Omental fat pad (tissue), 4 donors: Measurements from ENCODE around the gene HOTAIR. TPM values are rescaled to one million over a fixed set of nuclear protein-coding genes. Genes with fewer than 3 reads are reported as not detected.

ENCODE experiments used
- ATAC-seq: fragments of 150-250 bp; one replicate; pipeline ENCODE4 v1.9.1; 2016; ENCODE audit warnings: mild to moderate bottlenecking, moderate library complexity; ENCODE audit not compliant: low FRiP score
- DNase-seq: peaks from one replicate; pipeline ENCODE4 v3.0.0-alpha.2; 2019; ENCODE audit warnings: low spot score
- CTCF ChIP-seq, 3 donors: fragments of 450-650 bp; IDR thresholded peaks; one replicate each; pipeline ENCODE4 v1.5.1; 2016 to 2017; ENCODE audit warnings: antibody characterized with exemption in 3 of 3, mild to moderate bottlenecking in 3 of 3, moderate library complexity in 2 of 3
- total RNA-seq, 4 donors: library from RNA; depleted of rRNA; stranded (reverse); fragments of >200 nt; gene quantifications; one replicate each; pipeline ENCODE4 v1.1.0, GENCODE V29; 2016

Gene HOTAIR
- total RNA-seq, 4 donors from 2014 or later: 0.32 TPM; not detected in 3

DNA sequence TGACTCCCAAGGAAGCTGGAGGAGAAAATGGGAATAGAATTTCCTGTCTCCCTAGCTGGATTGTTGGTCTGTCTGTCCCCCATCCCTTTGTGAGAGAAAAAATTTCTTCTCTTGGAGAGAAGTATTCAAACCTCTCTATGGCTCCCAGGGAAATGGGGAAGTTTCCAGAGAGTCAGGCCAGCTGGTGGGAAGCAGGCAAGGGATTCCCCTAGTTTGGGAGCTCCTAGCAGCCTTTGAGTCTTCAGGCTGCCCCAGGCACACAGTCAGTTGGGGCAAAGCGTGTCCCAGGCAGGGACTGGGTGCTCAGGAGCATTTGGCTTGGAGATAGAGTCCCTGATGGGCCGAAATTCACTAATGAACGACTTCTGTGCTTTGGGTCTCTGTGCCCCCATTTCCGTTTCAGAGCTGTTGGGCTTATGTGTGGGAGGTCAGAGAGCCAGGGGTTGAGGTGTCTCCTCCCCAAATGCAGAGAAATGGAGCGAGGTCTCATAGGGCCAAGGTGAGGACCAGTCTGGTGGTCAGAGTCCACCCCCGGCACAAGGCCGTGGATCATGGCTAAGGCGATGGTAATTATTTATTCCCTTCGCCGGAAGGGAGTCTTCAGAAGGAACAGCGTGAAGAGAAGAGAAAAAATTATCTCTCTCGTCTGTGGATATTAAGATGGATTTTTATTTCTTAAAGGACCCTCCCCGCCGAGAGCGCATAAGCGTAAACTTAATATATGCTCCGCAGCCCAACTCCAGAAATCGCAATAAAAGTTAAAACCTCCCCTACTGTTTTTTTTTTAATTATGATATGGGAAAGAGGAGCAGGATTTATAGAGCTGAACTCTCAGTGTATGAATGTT, 18.6 kb upstream of the HOTAIR start:
- ATAC-seq: no peak
- no peak for DNase-seq
- no peak for TF ChIP-seq CTCF (IDR thresholded peaks at IDR 0.05)

DNA sequence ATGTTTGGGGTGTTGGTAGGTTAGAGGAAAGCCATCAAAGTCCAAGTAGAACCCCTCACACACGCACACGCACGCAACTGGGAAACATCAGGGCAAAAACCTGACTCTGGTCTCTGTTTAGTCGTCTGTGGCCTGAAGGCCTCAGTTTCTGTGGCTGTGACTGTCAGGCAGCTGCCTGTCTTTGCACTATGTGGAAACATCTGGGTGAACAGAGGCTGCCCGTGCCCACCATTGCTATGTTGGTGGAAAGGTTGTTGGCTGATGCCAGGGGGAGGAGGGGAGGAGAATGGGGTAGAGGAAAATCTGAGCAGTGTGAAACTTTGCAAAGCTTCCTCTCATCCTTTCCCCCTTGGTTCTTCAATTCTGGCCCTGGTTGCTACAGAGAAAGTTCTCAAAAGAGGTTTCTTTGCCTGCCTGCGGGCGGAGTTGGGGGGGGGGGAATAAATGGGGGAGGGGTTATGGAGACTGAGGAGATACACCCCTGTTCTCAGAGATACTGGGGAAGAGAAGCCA, 17.7 kb upstream of the HOTAIR start:
- DNase-seq (no peak), ATAC-seq (no peak)
- no peak for TF ChIP-seq CTCF (IDR thresholded peaks at IDR 0.05)

DNA sequence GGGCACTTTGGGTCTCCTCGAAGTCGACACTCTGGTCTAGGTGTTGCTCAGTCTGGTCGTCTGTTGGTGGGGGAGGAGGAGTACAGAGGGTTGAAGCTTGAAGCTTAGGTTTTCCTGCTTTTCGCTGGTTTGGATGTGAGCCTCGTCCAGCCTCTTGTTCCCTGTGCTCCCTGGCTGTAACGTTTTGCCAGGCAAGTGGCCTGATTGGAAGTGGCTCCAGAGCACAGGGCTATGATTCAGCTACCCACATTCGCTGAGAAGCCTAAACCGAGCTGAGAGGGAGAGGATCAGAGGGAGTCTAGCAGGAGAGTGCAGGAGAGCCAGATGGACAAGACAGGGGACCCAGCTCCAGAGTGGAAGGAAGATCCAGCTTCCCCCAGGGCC, 16.3 kb upstream of the HOTAIR start:
- TF ChIP-seq CTCF (IDR thresholded peaks at IDR 0.05): no peak
- DNase-seq: no peak
- ATAC-seq: no peak

DNA sequence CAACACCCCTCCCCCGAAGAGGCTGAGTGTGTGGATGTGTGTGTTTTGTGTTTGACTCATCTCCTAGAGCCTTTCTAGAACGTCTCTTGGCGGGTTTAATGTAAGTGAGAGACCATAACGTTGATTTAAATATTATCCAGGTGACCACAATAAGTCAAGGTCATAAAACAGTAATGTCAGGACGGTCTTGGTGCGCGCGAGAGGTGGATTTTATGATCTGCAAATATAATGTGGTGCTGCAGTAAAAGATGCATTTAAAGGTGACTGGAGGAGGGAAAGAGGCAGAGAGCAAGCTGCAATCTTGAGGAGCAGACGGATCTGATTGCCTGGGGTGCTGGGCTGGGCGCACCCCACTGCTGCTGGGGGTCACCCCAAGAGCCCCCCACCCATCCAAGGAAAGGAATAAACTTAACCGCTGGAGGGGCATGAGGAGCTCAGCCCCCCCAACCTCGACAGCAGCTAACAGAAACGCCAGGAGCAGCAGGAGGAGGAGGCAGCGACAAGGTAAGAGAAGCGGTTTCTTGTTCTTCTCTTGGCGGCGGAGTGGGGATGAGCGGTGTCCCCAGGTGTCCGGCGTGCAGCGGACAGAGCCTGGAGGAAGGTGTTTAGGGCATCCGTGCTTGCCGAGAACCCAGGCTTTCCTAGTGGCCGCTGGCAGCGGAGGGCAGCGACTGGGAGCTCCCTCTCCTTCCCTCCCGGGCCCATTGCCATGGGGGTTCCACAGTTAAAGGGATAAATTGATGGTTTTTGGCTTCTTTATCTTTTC, 15.7 kb upstream of the HOTAIR start:
- DNase-seq (no peak), ATAC-seq (no peak)
- TF ChIP-seq CTCF (IDR thresholded peaks at IDR 0.05): no peak

DNA sequence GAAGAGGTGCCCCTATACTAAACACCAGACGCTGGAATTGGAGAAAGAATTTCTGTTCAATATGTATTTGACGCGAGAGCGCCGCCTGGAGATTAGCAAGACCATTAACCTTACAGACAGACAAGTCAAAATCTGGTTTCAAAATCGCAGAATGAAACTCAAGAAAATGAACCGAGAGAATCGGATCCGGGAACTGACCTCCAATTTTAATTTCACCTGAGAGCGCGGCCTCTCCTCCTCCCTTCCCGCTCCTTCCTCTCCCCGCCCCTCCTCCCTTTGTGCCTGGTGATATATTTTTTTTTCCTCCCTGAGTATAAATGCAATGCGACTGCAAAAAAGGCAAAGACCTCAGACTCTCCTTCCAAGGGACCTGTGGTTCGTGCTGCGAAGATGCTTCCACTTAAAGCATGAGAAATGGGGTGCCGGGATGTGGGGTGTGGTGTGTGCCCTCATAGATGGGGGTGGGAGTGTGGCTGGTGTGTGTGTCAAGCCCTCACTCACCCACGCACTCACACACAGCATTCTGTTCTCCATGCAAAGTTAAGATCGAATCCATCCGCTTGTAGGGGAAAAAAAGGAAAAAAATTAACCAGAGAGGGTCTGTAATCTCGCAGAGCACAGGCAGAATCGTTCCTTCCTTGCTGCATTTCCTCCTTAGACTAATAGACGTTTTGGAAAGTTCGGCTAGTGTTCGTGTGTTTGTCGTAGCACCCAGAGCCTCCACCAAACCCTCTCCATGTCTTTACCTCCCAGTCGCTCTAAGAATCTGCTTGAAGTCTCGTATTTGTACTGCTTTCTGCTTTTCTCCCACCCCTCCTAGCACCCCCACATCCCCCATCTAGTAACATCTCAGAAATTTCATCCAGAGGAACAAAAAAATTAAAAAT, 14.7 kb upstream of the HOTAIR start:
- ATAC-seq: no peak

More for the DNA sequence above, 14.7 kb upstream of the HOTAIR start:
- no peak for DNase-seq
- no peak for TF ChIP-seq CTCF (IDR thresholded peaks at IDR 0.05)
